Measurements from ENCODE around the gene ATP6V0A1.

DNA sequence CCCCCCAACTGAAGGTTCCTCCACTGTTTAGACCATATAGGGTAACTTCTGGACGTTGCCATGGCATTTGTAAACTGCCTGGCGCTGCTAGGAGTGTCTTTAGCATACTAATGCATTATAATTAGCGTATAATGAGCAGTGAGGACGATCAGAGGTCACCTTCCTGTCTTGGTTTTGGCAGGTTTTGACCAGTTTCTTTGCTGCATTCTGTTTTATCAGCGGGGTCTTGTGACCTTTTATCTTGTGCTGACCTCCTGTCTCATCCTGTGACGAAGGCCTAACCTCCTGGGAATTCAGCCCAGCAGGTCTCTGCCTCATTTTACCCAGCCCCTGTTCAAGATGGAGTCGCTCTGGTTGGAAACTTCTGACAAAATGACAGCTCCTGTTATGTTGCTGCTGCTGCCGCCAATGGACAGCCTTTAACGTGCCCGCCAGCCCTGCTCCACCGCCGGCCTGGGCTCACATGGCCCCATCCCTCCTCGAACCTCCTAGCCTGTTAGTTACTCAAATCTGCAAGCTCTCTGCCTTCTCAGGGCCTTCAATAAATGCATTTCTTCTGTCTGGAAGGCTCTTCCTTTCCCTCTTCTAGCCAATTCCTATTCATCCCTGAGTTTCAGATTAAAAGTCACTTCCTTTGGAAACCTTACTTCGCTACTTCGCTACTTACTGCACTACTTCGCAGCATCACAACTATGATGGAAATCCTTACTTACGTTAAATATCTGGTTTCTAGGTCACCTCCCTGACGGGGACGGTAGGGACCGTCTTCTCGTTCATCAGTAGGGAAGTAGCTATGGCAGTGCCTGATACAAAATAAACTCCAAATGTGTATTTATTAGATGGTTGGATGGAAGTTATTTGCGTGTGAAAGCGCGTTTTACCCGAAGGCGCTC lies 76.7 kb downstream of the ATP6V0A1 start:
- TF ChIP-seq, protein P1, sequence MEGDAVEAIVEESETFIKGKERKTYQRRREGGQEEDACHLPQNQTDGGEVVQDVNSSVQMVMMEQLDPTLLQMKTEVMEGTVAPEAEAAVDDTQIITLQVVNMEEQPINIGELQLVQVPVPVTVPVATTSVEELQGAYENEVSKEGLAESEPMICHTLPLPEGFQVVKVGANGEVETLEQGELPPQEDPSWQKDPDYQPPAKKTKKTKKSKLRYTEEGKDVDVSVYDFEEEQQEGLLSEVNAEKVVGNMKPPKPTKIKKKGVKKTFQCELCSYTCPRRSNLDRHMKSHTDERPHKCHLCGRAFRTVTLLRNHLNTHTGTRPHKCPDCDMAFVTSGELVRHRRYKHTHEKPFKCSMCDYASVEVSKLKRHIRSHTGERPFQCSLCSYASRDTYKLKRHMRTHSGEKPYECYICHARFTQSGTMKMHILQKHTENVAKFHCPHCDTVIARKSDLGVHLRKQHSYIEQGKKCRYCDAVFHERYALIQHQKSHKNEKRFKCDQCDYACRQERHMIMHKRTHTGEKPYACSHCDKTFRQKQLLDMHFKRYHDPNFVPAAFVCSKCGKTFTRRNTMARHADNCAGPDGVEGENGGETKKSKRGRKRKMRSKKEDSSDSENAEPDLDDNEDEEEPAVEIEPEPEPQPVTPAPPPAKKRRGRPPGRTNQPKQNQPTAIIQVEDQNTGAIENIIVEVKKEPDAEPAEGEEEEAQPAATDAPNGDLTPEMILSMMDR (IDR thresholded peaks at IDR 0.05): no peak
- TF ChIP-seq POLR2AphosphoS5 (IDR thresholded peaks at IDR 0.05; ENCODE audit: low read depth, low read length) (no peak), SIN3A (IDR thresholded peaks at IDR 0.05; ENCODE audit: borderline replicate concordance, insufficient read depth, low read depth, low read length) (no peak), TCF7L2 (IDR thresholded peaks at IDR 0.05; ENCODE audit: low read depth, low read length) (no peak)

Data from Panc1 (cell line).